Activated CD4-positive, CD25-positive, alpha-beta regulatory T cell treated with anti-CD3 and anti-CD28 coated beads, Interleukin-2, amount 50 U/mL, for 24 hours (primary cell): ENCODE results near the gene SYNGR4.
A peak's percentile ranks its signal among the peaks of the same experiment; 100 is the strongest.

Experiments
- ATAC-seq, 2 donors: fragments of 150-1000 bp; cut with Tn5 transposase; one replicate each; pipeline ENCODE4 v1.10.0; 2021; ENCODE audit warnings: mild to moderate bottlenecking in 1 of 2, moderate library complexity in 1 of 2

SYNGR4 gene

GRCh38 chr19:48397263-48398101 is 33.3 kb downstream of the SYNGR4 start:
- ATAC-seq: no peak

GRCh38 chr19:48398102-48398374 is 33.9 kb downstream of the SYNGR4 start:
- no peak for ATAC-seq

DNA sequence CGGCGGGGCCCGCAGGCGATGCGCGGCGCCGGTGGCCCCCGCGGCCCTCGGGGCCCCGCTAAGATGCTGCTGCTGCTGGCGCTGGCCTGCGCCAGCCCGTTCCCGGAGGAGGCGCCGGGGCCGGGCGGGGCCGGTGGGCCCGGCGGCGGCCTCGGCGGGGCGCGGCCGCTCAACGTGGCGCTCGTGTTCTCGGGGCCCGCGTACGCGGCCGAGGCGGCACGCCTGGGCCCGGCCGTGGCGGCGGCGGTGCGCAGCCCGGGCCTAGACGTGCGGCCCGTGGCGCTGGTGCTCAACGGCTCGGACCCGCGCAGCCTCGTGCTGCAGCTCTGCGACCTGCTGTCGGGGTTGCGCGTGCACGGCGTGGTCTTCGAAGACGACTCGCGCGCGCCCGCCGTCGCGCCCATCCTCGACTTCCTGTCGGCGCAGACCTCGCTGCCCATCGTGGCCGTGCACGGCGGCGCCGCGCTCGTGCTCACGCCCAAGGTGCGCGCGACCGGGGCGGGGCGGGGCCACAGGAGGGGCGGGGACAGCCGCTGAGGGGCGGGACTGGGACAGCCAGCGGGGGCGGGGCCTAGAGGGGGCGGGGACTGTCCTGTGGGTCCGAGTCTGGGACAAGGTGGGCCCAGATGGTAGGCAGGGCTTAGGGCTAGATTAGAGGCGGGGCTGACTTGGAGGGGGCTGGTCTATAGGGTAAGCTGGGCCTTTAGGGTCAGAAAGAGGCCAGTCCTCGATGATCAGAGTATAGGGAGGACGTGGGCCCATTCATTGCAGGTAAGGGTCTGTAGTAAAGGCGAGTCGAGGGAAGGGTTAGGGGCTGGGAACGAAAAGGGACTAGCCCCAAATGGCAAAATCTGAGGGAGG is 34.4 kb downstream of the SYNGR4 start:
- ATAC-seq: peak; percentile 67 to 71

DNA sequence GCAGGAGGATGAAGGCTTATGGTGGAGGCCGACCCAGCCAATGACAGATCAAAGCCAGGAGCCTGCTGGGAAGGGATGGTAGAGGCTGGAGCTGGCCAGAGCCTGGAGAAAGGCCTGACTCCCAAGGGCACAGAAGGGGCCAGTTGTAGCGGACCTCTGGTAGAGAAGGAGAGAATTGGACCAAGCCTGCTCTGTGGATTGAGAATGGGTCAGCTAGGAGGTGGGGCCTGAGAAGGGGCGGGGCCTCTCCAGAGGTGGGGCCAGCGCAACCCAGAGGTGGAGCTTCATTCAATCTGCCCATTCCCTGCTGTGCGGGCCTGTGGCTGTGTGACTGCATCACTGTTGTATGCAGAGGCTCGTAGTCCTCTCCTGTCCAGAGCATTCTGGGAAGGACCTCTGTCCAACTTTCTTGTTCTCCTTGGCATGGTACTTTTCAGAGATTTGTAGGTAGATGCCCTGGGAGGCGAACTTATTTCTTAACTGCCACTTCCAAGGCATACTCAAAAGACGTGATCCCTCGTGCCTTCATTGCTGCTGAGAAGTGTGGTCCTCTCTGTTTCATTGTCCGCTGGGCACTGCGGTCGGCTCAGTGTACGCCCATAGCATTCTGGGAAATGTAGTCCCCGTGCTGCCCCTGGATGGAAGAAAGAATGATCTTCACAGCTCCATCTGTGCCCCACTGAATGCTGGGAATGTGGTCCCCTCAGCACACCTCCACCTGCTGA is 36.0 kb downstream of the SYNGR4 start:
- peak; percentile 17 to 28 for ATAC-seq

GRCh38 chr19:48401287-48401686 is 37.1 kb downstream of the SYNGR4 start:
- no peak for ATAC-seq

GRCh38 chr19:48403606-48404005 is 39.4 kb downstream of the SYNGR4 start:
- peak; percentile 67 to 72 for ATAC-seq

DNA sequence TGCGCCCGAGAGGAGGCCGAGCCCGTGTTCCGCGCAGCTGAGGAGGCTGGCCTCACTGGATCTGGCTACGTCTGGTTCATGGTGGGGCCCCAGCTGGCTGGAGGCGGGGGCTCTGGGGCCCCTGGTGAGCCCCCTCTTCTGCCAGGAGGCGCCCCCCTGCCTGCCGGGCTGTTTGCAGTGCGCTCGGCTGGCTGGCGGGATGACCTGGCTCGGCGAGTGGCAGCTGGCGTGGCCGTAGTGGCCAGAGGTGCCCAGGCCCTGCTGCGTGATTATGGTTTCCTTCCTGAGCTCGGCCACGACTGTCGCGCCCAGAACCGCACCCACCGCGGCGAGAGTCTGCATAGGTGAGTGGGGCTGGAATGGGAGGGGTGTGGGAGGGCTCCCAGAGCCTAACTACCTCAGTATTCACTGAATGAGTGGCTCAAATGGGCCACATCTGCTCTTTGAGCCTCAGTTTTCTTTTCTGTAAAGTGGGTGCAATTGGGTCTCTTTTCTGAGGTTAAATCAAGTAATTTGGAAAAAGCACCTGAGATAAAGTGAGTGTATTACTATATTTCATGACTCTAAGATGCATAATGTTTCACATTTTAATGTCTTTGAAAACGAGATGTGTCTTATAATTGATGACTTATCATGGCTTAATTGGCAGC is 41.0 kb downstream of the SYNGR4 start:
- no peak for ATAC-seq

- ATAC-seq: no peak
These were observed 41.7 kb downstream of the SYNGR4 start for GRCh38 chr19:48405850-48406249.

- ATAC-seq: no peak
These were observed 49.9 kb downstream of the SYNGR4 start for GRCh38 chr19:48413879-48414587.

DNA sequence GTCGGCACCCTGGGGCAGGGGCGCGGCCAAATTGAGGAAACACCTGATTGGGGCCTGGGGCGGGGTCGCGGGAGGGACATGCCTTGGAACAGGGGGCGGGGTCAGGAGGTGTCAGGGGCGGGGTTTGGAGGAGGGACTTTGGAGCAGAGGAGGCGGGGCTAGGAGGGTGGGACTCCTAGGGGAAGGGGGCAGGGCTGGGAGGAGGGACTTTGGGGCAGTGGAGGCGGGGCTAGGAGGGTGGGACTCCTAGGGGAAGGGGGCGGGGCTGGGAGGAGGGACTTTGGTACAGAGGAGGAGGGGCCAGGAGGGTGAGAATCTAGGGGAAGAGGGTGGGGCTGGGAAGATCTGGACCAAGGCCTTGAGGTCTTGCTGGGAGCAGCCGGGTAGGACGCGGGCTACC is 51.2 kb downstream of the SYNGR4 start:
- ATAC-seq: peak; percentile 21 to 57

- no peak for ATAC-seq
These were observed 51.6 kb downstream of the SYNGR4 start for GRCh38 chr19:48415806-48416221.

- no peak for ATAC-seq
These were observed 53.3 kb downstream of the SYNGR4 start for GRCh38 chr19:48417421-48417820.

- no peak for ATAC-seq
These were observed 54.3 kb downstream of the SYNGR4 start for GRCh38 chr19:48418317-48419064.

- ATAC-seq: peak; percentile 78 to 87
These were observed 55.2 kb downstream of the SYNGR4 start for GRCh38 chr19:48419158-48419920.

- no peak for ATAC-seq
These were observed 57.4 kb downstream of the SYNGR4 start for GRCh38 chr19:48421548-48421947.

DNA sequence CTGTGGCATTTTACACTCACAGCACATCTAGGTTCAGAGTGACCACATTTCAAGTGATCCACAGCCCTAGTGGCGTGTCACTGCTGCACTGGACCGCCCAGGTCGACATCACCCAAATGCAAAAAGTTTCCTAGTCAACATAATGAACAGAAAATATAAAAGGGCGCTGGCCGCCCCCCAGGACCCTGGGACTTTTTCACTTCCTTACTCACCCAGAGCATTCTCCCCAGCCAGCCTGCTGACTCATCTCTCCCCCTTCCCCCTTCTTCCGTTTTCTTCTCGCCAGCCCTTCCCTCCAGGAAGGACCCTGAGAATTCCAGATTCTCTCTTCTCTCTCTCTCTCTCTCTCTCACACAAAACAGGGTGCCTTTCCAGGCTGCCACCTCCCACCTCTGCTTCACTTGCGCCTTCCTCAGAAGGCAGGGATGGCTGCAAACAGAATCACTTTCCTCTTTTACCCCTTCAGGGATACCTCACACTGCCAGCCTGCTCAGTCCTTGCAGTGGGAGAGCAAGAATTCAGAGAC is 60.6 kb downstream of the SYNGR4 start:
- no peak for ATAC-seq
